HPDE6-E6E7 (cell line): ENCODE data around the gene CAP2.
"Not testable (repeated sequence)": the region's sequence is repeated elsewhere in the genome, so short reads cannot be mapped to it uniquely, and the experiment has no call there.

Experiments
- DNase-seq: peaks from one replicate; pipeline ENCODE4 v3.0.0; 2011; ENCODE audit warnings: missing footprints; ENCODE audit errors: extremely low spot score

The CAP2 gene

DNA sequence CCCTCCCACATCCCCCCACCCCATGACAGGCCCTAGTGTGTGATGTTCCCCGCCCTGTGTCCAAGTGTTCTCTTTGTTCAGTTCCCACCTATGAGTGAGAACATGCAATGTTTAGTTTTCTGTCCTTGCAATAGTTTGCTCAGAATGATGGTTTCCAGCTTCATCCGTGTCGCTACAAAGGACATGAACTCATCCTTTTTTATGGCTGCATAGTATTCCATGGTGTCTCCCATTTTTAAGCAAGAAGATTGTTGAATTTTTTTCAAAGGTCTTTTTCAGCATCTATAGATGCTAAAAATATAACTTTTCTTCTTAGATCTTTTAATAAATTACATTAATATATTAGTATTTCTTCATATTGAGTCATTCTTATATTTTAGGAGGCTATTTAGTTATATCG is 47.4 kb downstream of the CAP2 start:
- DNase-seq = not testable (repeated sequence)

GRCh38 chr6:17442196-17442595 is 48.8 kb downstream of the CAP2 start:
- no peak for DNase-seq

GRCh38 chr6:17446713-17447112 is 53.3 kb downstream of the CAP2 start:
- no peak for DNase-seq

GRCh38 chr6:17448165-17448564 is 54.8 kb downstream of the CAP2 start:
- no peak for DNase-seq

GRCh38 chr6:17450397-17450796 is 57.0 kb downstream of the CAP2 start:
- DNase-seq = no peak

GRCh38 chr6:17450832-17451231 is 57.4 kb downstream of the CAP2 start:
- DNase-seq = no peak

- no peak for DNase-seq
Measured at GRCh38 chr6:17452096-17452495, 58.7 kb downstream of the CAP2 start.

GRCh38 chr6:17454316-17455005 is 61.1 kb downstream of the CAP2 start:
- DNase-seq = no peak

DNA sequence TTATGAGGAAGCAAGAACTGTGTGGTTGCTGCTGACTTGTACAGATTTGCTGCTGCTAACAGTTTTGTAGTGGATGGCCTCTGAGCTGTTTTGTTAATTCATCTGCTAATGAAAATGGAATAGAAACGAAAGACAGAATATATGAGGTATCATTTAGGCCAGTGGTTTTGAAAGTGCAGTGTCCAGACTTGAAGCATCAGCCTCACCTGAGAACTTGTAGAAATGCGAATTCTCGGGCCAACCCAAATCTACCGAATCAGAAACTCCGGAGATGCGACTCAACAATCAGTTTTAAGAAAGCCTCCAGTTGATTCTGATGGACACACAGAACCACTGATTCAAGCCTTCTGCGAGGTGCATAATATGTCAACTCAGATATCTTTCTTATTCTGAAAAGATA is 62.5 kb downstream of the CAP2 start:
- DNase-seq = no peak

GRCh38 chr6:17456711-17457110 is 63.3 kb downstream of the CAP2 start:
- no peak for DNase-seq

DNA sequence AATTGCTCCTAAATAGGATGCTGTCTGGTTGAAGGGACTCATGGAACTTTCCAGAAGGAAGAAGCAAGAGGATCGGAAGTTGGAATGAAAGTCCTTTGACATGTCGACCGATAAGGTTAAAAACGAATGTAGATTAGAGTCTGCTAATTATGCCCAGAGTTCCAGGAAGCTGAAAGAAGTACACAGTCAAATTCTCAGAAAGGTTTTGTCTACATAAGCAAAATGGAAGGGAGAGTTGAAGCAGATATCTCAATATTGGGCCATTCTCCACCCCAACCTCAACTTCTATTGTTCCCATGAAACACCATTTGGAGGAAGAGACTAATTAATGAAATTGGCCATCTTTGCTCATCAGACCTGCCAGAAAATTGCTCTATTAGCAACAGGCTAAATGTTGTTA is 64.0 kb downstream of the CAP2 start:
- no peak for DNase-seq

DNA sequence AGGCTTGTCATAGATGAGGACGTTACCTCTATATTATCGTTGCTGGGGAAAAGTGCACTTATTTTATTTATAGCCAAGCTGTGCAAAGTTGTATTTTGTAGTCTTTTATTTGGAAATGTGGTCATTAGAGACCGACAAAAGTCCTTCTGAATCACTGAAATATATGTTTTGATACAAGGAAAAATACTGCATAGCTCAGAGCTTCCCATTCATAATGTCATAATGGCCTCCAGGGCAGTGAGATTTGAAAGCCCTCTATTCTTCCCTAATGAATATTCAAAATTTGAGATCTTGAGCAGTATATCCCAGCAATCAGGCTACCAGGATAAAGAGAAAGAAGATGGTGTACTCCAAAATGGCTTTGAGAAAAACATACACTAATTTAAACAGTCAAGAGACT is 64.6 kb downstream of the CAP2 start:
- no peak for DNase-seq

- DNase-seq = no peak
Measured at GRCh38 chr6:17458966-17459365, 65.6 kb downstream of the CAP2 start.

GRCh38 chr6:17460862-17461261 is 67.5 kb downstream of the CAP2 start:
- DNase-seq = no peak

DNA sequence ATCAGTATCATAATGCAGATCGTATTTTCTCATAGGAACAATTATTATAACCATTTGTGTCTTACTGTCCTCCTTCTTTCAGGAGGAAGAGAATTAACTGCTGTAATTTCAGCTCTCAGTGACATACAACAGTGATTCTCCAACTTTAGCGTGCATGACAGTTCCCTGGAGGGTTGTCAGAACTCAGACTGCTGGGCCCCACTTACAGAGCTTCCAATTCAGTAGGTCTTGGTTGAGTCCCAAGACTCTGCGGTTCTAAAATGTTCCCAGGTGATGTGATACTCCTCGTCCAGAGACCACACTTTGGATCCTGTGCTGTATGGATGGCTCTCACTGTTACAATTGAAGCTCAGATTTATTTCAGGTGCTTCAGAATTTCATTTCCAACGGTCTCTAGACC is 72.8 kb downstream of the CAP2 start:
- DNase-seq = no peak

DNA sequence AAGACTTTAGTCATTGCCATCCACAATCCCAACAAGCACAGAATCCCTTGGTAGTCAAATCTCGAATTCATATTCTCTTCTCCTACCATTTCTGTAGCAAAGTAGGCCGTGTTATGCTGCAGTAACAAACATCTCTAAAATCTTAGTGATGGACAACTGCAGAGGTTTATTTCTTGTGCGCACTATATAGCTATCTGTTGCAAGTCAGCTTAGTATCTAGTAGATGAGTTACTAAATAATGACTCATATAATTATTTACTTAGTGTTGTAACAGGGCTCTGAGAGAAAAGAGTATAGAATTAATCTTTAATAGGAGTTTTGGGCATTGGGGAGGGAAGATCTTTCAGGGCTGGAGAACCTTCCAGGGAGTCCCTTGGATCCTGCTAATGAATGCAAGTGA is 73.3 kb downstream of the CAP2 start:
- peak; percentile 9 for DNase-seq

DNA sequence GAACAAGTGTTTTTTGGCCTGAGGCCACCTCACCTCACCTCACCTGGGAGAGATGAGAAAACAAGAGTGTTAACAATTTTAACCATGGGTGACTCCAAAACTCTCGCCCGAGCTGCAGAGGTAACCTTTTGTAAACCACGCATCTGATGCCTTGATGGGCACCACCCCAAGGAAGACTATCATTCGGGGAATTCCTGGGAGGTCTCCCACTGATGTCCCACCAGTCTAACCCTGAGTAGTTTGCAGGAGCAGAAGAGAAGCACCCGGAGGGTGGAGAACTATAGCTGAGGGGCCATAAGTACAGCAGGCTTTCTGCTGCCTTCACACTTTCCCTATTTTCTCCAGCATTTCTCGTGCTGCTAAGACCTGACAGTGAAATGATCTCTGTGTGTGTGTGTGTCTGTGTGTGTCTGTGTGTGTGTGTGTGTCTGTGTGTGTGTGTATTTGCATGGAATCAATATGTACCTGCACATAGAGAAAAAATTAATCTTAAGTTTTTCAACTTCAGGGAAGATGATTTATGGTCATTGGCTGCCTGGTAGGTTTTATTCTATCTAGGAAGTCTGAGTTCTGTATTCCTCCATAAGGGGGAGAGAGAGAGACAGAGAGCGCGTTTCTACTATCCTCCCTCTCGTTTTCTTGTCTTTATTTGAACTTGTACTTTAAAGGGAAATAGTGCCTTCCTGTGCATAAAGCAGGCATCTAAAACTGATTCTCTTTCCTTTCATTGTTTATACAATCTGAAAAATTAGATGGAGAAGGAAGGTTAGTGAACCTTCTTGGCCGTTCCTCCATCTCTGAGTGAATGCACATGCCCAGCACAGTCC is 75.8 kb downstream of the CAP2 start:
- DNase-seq = no peak

DNA sequence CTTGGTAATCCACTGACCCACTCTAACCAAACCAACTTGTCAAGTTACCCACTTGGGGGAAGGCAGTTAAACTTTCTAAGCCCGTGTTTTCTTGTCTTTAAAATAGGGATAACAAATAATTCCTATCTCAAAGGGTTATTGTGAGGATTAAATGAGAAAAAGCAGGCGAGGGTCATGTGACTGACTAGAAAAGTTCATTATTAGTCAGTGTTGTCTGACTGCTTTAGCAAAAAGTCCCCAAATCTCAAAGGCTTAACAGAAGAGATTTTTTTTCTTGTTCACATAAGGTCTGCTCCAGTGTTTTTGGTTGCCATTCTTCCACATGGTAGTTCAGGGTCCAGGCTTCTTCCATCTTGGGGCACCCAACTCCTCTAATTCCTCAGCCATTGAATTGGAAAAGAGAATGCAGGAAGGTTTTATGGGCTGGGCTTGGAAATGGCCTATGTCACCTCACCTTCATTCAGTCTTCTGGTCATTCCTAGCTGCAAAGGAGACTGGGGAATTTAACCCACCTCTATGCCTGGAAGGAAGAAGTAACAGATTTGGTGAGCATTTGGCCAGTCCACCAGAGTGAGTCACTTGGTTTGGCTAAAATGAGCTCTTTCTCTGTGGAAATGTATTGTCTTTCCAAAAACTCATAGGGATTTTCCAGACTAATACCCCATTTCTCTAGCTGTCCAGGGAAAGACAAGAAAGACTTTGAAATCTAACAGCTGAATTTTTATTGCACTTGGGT is 77.0 kb downstream of the CAP2 start:
- DNase-seq = no peak

DNA sequence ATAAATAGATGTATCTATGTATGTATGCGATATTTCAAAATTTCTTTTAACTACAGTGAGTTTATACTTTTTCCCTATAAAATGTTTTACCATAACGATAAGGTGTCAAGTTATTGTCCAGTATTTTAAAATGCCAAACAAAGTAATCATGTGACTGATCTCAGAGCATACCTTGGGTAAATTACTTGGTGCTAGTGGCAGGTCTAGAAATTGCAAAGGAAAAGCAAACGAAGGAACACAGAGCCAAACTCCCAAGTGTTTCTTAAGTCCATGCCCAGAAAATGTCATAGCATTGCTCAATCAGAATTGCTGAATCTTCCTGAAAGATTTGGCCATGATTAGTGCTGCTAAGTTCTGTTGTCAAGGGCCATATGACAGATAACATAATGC is 77.5 kb downstream of the CAP2 start:
- DNase-seq = no peak

DNA sequence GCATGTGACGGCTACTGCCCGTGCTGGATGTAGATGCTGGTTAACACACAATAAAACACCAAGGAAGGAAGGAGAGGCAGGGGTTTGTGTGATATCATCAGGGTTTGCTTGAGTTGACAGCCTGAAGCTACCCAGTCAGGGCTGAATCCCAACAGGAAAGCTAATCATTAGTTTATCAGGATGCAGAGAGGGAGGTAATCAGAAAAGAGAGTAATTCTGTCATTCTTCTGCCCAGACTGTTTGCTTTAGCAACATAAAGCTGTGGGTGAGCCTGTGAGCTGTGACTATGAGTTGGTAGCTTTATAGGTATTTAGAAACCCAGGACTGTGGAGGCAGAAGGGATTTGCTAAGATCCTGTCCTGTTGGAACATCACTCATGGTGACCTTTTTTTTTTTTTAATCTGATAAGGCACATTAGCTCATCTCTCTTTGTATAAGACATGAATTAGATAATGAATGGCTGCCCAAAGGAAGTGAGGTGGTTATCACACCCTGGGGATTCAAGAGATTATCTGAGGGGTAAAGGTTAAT is 79.3 kb downstream of the CAP2 start:
- no peak for DNase-seq

DNA sequence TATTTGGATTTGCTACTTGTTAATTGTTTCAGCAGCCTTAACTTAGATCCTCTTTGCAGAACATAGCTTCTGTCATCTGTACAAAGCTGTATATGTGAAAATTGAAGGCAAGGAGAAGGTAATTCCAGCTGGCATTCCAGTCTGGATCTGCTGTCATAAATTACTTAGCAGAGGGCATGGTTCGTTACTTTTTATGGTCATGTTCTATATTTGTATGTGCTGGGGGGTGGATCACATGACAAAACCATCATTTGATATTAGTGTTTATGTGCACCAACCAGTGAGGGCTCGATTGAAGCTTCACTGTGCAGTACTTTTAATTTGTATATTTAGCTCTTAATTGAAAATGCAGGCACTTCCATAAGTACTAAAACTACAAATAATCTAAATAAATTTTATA is 80.2 kb downstream of the CAP2 start:
- no peak for DNase-seq

GRCh38 chr6:17474289-17474688 is 80.9 kb downstream of the CAP2 start:
- no peak for DNase-seq
